Testis (tissue), 3 donors: ENCODE measurements around the gene TRIM46. TPM values are rescaled to one million over a fixed set of nuclear protein-coding genes. Genes with fewer than 3 reads are reported as not detected.
"Not testable (repeated sequence)": the region's sequence is repeated elsewhere in the genome, so short reads cannot be mapped to it uniquely, and the experiment has no call there.

ENCODE experiments used
- DNase-seq: peaks from one replicate; pipeline ENCODE4 v3.0.0-alpha.2; 2019
- H3K27ac ChIP-seq, 2 donors: fragments of 200-600 bp; sonication (generic); one replicate each; pipeline ENCODE4 v1.5.1; 2019
- H3K27me3 ChIP-seq: fragments of 200-600 bp; sonication (generic); one replicate; pipeline ENCODE4 v1.5.1; 2019
- H3K36me3 ChIP-seq: fragments of 200-600 bp; sonication (generic); one replicate; pipeline ENCODE4 v1.5.1; 2017; ENCODE audit warnings: low read depth; ENCODE audit errors: missing control alignments
- H3K4me1 ChIP-seq: fragments of 200-600 bp; sonication (generic); one replicate; pipeline ENCODE4 v1.5.1; 2019
- H3K4me3 ChIP-seq, 2 donors: fragments of 200-600 bp; sonication (generic); one replicate each; pipeline ENCODE4 v1.5.1; 2017 to 2019
- H3K9me3 ChIP-seq: fragments of 200-600 bp; sonication (generic); one replicate; pipeline ENCODE4 v1.5.1; 2017
- POLR2A ChIP-seq: fragments of 450-650 bp; IDR thresholded peaks from one replicate; pipeline ENCODE4 v1.6.1; 2017; ENCODE audit warnings: antibody characterized with exemption, mild to moderate bottlenecking, moderate library complexity
- WGBS, 2 donors: methylation state at CpG; one replicate each; pipeline ENCODE4 v1.1.5; 2018; 5-methylcytosine and 5-hydroxymethylcytosine counted together
- intact Hi-C: fragments of 100-400 bp; cut with DNase I; formaldehyde crosslinking; loops from one replicate; pipeline ENCODE4 v1.15.1; 2023; ENCODE audit warnings: low total_unique reads
- polyA plus RNA-seq: library from polyadenylated mRNA; stranded (reverse); fragments of 350-450 nt; fragmentation: Illumina TruSeq; extraction: RNeasy Lipid Tissue Mini Kit (QIAGEN cat#74804); gene quantifications from one replicate; pipeline ENCODE4 v1.2.3, GENCODE V29; 2014; ENCODE audit warnings: low read depth, low replicate concordance; ENCODE audit not compliant: insufficient read depth
- total RNA-seq, 2 donors: library from RNA; depleted of rRNA; stranded (reverse); fragments of >200 nt; gene quantifications; one replicate each; pipeline ENCODE4 v1.2.3, GENCODE V29; 2016
- TF ChIP-seq, protein P1 (sequence below), 3 experiments: fragments of 450-650 bp in 2 of 3; fragments of 200-600 bp in 1 of 3; sonication (generic) in 1 of 3; IDR thresholded peaks; one replicate each; pipeline ENCODE4 v1.5.1; 2016 to 2019; ENCODE audit warnings: antibody characterized with exemption in 3 of 3, mild to moderate bottlenecking in 2 of 3, moderate library complexity in 1 of 3

Gene TRIM46
- total and polyA plus RNA-seq, 3 donors from 2014 or later: 3.7 to 4.0 (median 3.9) TPM

DNA sequence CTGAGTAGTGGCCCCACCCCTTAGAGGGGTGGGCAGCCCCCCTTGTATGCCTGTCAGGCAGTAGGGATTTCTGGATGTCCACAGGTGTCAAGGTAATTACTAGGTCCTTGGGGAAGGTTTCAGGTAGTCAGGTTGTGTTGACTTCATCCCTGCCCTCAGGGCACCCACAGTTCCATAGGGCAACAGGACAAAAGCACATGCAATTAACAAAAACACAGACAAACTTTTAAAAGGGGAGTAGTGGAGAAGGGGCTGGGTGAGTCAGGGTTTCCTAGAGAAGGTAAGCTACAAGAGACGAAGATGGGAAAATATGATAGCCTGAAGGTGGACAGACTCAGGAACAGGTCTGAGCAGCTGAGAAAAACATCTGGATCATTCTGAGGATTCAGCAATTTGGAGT, 14.7 kb upstream of the TRIM46 start:
- 80 to 93% methylated on average over 1 of the region's 1 CpG for WGBS, 2 donors
- no peak for DNase-seq
- no peaks in the 10 kb centered on the region for H3K9me3 ChIP-seq
- H3K4me1 ChIP-seq: no peaks in the 10 kb centered on the region
- H3K36me3 ChIP-seq: no peaks in the 10 kb centered on the region
- H3K27ac ChIP-seq: no peak overlapping the region
- no peak overlapping the region for H3K4me3 ChIP-seq
- intact Hi-C loops: no loop called here
- no peaks in the 10 kb centered on the region for H3K27me3 ChIP-seq
- no peak for TF ChIP-seq POLR2A

DNA sequence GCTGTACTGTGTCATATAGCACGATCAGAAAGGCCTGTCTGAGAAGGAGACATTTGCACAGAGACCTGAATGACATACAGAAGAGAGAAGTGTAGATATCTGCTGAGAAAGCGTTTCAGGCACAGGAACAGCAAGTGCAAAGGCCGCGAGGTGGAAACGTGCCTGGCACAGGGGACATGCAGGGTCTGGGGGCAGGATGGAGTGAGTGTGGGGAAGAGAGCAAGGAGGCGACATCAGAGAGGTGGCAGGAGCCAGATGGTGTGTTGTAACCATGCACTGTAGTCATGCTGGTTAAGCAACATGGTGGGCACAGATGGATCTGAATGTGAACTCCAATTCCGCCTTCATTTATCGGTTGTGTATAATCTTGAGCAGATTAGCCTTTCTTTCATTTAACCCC, 13.5 kb upstream of the TRIM46 start:
- Histone ChIP-seq H3K4me1 (no peaks in the 10 kb centered on the region), H3K27me3 (no peaks in the 10 kb centered on the region), H3K27ac (no peak overlapping the region), H3K36me3 (no peaks in the 10 kb centered on the region), H3K4me3 (no peak overlapping the region), H3K9me3 (no peaks in the 10 kb centered on the region)
- intact Hi-C loops: no loop called here
- TF ChIP-seq, protein P1, sequence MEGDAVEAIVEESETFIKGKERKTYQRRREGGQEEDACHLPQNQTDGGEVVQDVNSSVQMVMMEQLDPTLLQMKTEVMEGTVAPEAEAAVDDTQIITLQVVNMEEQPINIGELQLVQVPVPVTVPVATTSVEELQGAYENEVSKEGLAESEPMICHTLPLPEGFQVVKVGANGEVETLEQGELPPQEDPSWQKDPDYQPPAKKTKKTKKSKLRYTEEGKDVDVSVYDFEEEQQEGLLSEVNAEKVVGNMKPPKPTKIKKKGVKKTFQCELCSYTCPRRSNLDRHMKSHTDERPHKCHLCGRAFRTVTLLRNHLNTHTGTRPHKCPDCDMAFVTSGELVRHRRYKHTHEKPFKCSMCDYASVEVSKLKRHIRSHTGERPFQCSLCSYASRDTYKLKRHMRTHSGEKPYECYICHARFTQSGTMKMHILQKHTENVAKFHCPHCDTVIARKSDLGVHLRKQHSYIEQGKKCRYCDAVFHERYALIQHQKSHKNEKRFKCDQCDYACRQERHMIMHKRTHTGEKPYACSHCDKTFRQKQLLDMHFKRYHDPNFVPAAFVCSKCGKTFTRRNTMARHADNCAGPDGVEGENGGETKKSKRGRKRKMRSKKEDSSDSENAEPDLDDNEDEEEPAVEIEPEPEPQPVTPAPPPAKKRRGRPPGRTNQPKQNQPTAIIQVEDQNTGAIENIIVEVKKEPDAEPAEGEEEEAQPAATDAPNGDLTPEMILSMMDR (IDR thresholded peaks at IDR 0.05): no peak
- no peak for TF ChIP-seq POLR2A
- WGBS, 2 donors: 77 to 82% methylated on average over 8 of the region's 8 CpGs
- no peak for DNase-seq

DNA sequence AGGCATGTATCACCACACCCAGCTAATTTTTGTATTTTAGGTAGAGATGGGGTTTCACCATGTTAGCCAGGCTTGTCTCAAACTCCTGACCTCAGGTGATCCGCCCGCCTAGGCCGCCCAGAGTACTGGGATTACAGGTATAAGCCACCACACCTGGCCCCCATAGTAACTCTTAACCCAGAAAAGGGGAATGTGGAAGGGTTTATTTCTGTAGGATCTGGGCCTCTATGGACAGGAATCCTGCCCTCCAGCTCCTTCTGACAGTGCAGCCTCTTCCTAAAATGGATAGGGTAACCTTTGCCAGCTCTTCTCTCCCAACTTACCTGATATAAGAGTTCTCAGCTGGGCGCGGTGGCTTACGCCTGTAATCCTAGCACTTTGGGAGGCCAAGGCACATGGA, 11.0 kb upstream of the TRIM46 start:
- H3K27me3 ChIP-seq, H3K4me3 ChIP-seq, intact Hi-C loops, H3K4me1 ChIP-seq, H3K9me3 ChIP-seq, H3K36me3 ChIP-seq, DNase-seq, H3K27ac ChIP-seq: not testable (repeated sequence)
- WGBS, 2 donors: 90 to 98% methylated on average over 6 of the region's 6 CpGs

DNA sequence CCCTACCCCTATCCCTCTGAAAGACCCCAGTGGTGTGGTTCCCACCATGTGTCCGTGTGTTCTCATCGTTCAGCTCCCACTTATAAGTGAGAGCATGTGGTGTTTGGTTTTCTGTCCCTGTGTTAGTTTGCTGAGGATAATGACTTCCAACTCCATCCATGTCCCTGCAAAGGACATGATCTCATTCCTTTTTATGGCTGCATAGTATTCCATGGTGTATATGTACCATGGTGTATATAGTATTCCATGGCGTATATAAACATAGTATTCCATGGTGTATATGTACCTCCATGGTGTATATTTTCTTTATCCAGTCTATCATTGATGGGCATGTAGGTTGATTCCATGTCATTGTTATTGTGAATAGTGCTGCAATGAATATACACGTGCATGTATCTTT, 9.9 kb upstream of the TRIM46 start:
- H3K9me3 ChIP-seq, H3K4me3 ChIP-seq, H3K36me3 ChIP-seq, intact Hi-C loops, H3K27ac ChIP-seq, H3K27me3 ChIP-seq, DNase-seq: not testable (repeated sequence)
- peaks cover 14% of the 10 kb centered on the region for H3K4me1 ChIP-seq
- 96% methylated on average over 4 of the region's 4 CpGs for WGBS, 2 donors

DNA sequence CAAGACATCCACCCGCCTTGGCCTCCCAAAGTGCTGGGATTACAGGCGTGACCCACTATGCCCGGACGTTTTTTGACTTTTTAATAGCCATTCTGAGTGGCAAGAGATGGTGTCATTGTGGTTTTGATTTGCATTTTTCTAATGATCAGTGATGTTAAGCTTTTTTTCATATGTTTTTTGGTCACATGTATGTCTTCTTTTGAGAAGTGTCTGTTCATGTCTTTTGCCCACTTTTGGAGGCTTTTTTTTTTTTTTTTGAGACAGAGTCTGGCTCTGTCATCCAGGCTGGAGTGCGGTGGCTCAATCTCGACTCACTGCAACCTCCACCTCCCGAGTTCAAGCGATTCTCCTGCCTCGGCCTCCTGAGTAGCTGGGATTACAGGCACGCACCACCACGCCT, 9.0 kb upstream of the TRIM46 start:
- WGBS, 2 donors: 88 to 97% methylated on average over 11 of the region's 11 CpGs
- H3K27ac ChIP-seq, H3K36me3 ChIP-seq, DNase-seq, H3K4me3 ChIP-seq, H3K9me3 ChIP-seq, H3K27me3 ChIP-seq: not testable (repeated sequence)
- H3K4me1 ChIP-seq: peaks cover 21% of the 10 kb centered on the region
- intact Hi-C loops: loop anchor here (5.0 kb wide), 1 partner anchor 72 kb away; no protein-coding TSS in a partner anchor

DNA sequence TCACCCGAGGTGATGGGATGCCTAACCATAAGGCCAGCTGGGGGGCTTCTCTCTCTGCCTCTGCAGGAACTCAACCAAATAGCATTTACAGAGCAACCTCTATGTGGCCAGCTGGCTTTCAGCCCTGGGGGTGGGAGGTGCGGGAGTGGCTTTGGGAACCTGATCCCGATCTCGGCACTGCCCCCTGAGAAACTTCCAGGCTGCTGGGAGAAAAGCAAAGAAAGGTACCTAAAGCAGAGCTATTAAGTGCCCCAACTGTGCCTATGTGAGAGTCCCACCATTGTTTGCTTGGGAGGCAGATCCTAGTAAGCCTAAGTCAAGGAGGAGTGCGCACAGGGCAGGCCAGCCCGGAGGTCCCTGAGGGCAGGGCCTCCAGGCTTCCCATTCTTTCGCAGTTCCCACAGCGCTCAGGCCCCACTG, 7.6 kb upstream of the TRIM46 start:
- intact Hi-C loops: loop anchor here (5.0 kb wide), 1 partner anchor 74 kb away; no protein-coding TSS in a partner anchor
- Histone ChIP-seq H3K27me3 (no peaks in the 10 kb centered on the region), H3K36me3 (no peaks in the 10 kb centered on the region), H3K4me1 (peaks cover 22% of the 10 kb centered on the region), H3K27ac (no peak overlapping the region), H3K9me3 (no peaks in the 10 kb centered on the region), H3K4me3 (no peak overlapping the region)
- DNase-seq: no peak
- TF ChIP-seq, protein P1 (IDR thresholded peaks at IDR 0.05): no peak
- no peak for TF ChIP-seq POLR2A
- WGBS, 2 donors: 42% methylated on average over 8 of the region's 8 CpGs

DNA sequence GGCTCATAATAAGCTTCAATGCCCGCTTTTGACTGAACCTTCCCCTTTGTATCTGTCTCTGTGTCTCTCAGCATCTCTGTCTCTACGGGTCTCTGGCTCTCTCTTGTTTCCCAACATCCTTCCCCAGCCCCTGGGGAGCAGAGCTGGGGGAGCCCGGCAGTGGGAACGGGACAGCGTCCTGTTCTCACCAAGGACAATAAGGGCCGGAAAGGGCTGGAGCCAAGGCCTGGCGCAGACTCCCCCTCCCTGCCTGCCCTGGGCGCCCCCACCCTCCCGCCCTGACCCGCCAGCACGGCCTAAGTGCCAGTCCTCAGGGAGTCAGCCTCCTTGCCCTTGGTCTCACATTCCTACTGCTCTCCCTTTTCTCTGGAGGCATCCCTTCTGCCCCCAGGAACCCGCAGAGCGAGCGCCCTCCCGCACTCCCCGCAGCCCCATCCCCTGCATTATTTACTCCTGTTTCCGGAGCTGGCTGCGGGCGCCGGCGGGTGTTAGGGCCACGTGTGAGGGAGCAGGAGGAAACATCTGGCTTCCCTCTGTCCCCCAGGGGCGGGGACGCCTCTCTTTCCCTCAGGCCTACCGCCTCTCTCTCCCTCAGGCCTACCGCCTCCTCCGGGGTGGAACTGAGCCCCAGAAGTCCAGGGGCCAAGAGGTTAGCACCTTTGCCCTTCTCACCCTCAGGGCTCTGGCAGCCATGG, 7.0 kb upstream of the TRIM46 start:
- H3K9me3 ChIP-seq: no peaks in the 10 kb centered on the region
- no peaks in the 10 kb centered on the region for H3K36me3 ChIP-seq
- intact Hi-C loops: loop anchor here (5.0 kb wide), 1 partner anchor 74 kb away; no protein-coding TSS in a partner anchor
- no peaks in the 10 kb centered on the region for H3K27me3 ChIP-seq
- TF ChIP-seq, protein P1 (IDR thresholded peaks at IDR 0.05): no peak
- no peak for TF ChIP-seq POLR2A
- H3K27ac ChIP-seq: no peak overlapping the region
- WGBS, 2 donors: 6 to 7% methylated on average over 17 to 27 of the region's 27 CpGs
- no peak overlapping the region for H3K4me3 ChIP-seq
- DNase-seq: peak; percentile 50
- peaks cover 22% of the 10 kb centered on the region for H3K4me1 ChIP-seq
